ENCODE data around the gene CEACAM1.

Gene CEACAM1

GRCh38 chr19:42468273-42468796 is 59.9 kb downstream of the CEACAM1 start:
- peaks cover 8% of the 10 kb centered on the region for H3K4me1 ChIP-seq (ENCODE audit: insufficient read depth, low read length, poor library complexity, severe bottlenecking)
- TF ChIP-seq CTCF (conservative IDR thresholded peaks at IDR 0.05; ENCODE audit: low read length) (no peak), EZH2phosphoT487 (IDR thresholded peaks at IDR 0.05; ENCODE audit: borderline replicate concordance) (no peak)
- H4K20me1 ChIP-seq (ENCODE audit: insufficient read depth, low read length, poor library complexity, severe bottlenecking): no peaks in the 10 kb centered on the region
- H3K4me2 ChIP-seq (ENCODE audit: low read depth, low read length, poor library complexity, severe bottlenecking): no peak overlapping the region
- no peak overlapping the region for H3K9ac ChIP-seq (ENCODE audit: low read depth, low read length, poor library complexity, severe bottlenecking)
- H3K4me3 ChIP-seq (ENCODE audit: low read length, poor library complexity, severe bottlenecking): no peak overlapping the region
- no peaks in the 10 kb centered on the region for H3K27me3 ChIP-seq (ENCODE audit: insufficient read depth, low read length, poor library complexity, severe bottlenecking)
- no peaks in the 10 kb centered on the region for H3K79me2 ChIP-seq (ENCODE audit: insufficient read depth, low read length)
- H3K9me3 ChIP-seq (ENCODE audit: insufficient read depth, low read depth, low read length): no peaks in the 10 kb centered on the region
- no peaks in the 10 kb centered on the region for H3F3A ChIP-seq (ENCODE audit: low read depth)
- H2AFZ ChIP-seq (ENCODE audit: low read length): no peak overlapping the region
- H3K9me2 ChIP-seq (replicated peaks; ENCODE audit: low read depth, low read length): no peaks in the 10 kb centered on the region
- H3K36me3 ChIP-seq (ENCODE audit: insufficient read depth, low read length): no peaks in the 10 kb centered on the region

- no peak overlapping the region for H3K9ac ChIP-seq (ENCODE audit: low read depth, low read length, poor library complexity, severe bottlenecking)
- H3K9me3 ChIP-seq (ENCODE audit: insufficient read depth, low read depth, low read length): no peaks in the 10 kb centered on the region
- no peak overlapping the region for H3K4me3 ChIP-seq (ENCODE audit: low read length, poor library complexity, severe bottlenecking)
- H3K79me2 ChIP-seq (ENCODE audit: insufficient read depth, low read length): no peaks in the 10 kb centered on the region
- TF ChIP-seq CTCF (conservative IDR thresholded peaks at IDR 0.05; ENCODE audit: low read length): no peak
- TF ChIP-seq EZH2phosphoT487 (IDR thresholded peaks at IDR 0.05; ENCODE audit: borderline replicate concordance): no peak
- no peaks in the 10 kb centered on the region for H3F3A ChIP-seq (ENCODE audit: low read depth)
- peaks cover 8% of the 10 kb centered on the region for H3K4me1 ChIP-seq (ENCODE audit: insufficient read depth, low read length, poor library complexity, severe bottlenecking)
- no peaks in the 10 kb centered on the region for H3K9me2 ChIP-seq (replicated peaks; ENCODE audit: low read depth, low read length)
- no peak overlapping the region for H3K4me2 ChIP-seq (ENCODE audit: low read depth, low read length, poor library complexity, severe bottlenecking)
- H4K20me1 ChIP-seq (ENCODE audit: insufficient read depth, low read length, poor library complexity, severe bottlenecking): no peaks in the 10 kb centered on the region
- H3K36me3 ChIP-seq (ENCODE audit: insufficient read depth, low read length): no peaks in the 10 kb centered on the region
- H2AFZ ChIP-seq (ENCODE audit: low read length): no peak overlapping the region
- H3K27me3 ChIP-seq (ENCODE audit: insufficient read depth, low read length, poor library complexity, severe bottlenecking): no peaks in the 10 kb centered on the region
Measured at GRCh38 chr19:42467183-42467760, 61.0 kb downstream of the CEACAM1 start.

DNA sequence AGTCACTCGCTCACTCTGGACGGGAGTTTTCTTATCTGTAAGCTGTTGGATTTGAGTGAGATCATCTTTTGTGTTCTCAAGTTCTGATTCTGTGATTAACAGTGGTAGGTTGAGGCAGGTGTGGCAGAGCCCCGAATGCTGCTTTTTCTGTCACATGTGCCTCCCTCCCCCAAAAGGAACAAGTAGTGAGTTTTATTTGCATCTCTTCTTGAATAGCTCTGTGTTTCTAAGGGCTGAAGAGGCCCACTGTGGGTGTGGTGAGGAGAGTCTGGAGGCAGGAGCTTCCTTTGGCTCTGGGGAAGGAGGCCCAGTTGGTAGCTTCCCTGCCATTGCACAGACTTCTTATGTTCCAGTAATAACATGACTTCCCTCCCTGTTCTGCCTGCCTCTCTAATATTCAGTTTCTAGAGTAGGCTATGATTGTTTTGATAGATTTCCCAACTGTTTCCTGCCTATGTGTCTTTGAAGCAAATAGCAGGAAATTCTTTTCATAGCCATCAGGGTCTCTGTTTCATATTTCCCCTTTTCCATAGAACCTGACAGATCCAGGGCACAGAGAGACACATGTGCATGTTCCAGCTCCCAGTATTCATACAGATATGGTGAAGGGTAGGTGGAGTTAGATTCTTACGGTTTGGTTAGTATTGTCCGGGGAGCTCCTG is 61.6 kb downstream of the CEACAM1 start:
- Histone ChIP-seq H3K27me3 (ENCODE audit: insufficient read depth, low read length, poor library complexity, severe bottlenecking) (no peaks in the 10 kb centered on the region), H2AFZ (ENCODE audit: low read length) (no peak overlapping the region), H3K9ac (ENCODE audit: low read depth, low read length, poor library complexity, severe bottlenecking) (no peak overlapping the region), H3K4me3 (ENCODE audit: low read length, poor library complexity, severe bottlenecking) (no peak overlapping the region), H3K79me2 (ENCODE audit: insufficient read depth, low read length) (no peaks in the 10 kb centered on the region), H3K4me1 (ENCODE audit: insufficient read depth, low read length, poor library complexity, severe bottlenecking) (peaks cover 8% of the 10 kb centered on the region), H3F3A (ENCODE audit: low read depth) (no peaks in the 10 kb centered on the region), H3K9me2 (replicated peaks; ENCODE audit: low read depth, low read length) (no peaks in the 10 kb centered on the region), H3K9me3 (ENCODE audit: insufficient read depth, low read depth, low read length) (no peaks in the 10 kb centered on the region), H3K4me2 (ENCODE audit: low read depth, low read length, poor library complexity, severe bottlenecking) (no peak overlapping the region), H3K36me3 (ENCODE audit: insufficient read depth, low read length) (no peaks in the 10 kb centered on the region), H4K20me1 (ENCODE audit: insufficient read depth, low read length, poor library complexity, severe bottlenecking) (no peaks in the 10 kb centered on the region)
- no peak for TF ChIP-seq EZH2phosphoT487 (IDR thresholded peaks at IDR 0.05; ENCODE audit: borderline replicate concordance)
- no peak for TF ChIP-seq CTCF (conservative IDR thresholded peaks at IDR 0.05; ENCODE audit: low read length)
